ENCODE data around the gene SMIM36.
"Not testable (repeated sequence)": the region's sequence is repeated elsewhere in the genome, so short reads cannot be mapped to it uniquely, and the experiment has no call there.

SMIM36 gene
- 0 reads per million in 2 donors for total RNA-seq

- no peak for DNase-seq
These were observed at the start of gene SMIM36 for GRCh38 chr17:55510986-55511721. Gene SMIM36, minus strand, starts transcription at chr17:55511452.

GRCh38 chr17:55555772-55556171, 44.5 kb upstream of the SMIM36 start:
- DNase-seq = no peak

- DNase-seq = no peak
These were observed 37.9 kb upstream of the SMIM36 start for GRCh38 chr17:55549140-55549539.

GRCh38 chr17:55546991-55547664, 35.9 kb upstream of the SMIM36 start:
- DNase-seq = no peak

- no peak for DNase-seq
These were observed 35.2 kb upstream of the SMIM36 start for GRCh38 chr17:55546481-55546880.

- DNase-seq = no peak
These were observed 34.6 kb upstream of the SMIM36 start for GRCh38 chr17:55545806-55546205.

GRCh38 chr17:55543709-55544108, 32.5 kb upstream of the SMIM36 start:
- no peak for DNase-seq

GRCh38 chr17:55540414-55541091, 29.3 kb upstream of the SMIM36 start:
- DNase-seq = no peak

GRCh38 chr17:55536205-55536604, 25.0 kb upstream of the SMIM36 start:
- no peak for DNase-seq

- no peak for DNase-seq
These were observed 22.4 kb upstream of the SMIM36 start for GRCh38 chr17:55533608-55534007.

GRCh38 chr17:55532670-55533069, 21.4 kb upstream of the SMIM36 start:
- no peak for DNase-seq

- DNase-seq = no peak
These were observed 19.9 kb upstream of the SMIM36 start for GRCh38 chr17:55531053-55531728.

- DNase-seq = no peak
These were observed 18.8 kb upstream of the SMIM36 start for GRCh38 chr17:55530064-55530463.

GRCh38 chr17:55527540-55528118, 16.4 kb upstream of the SMIM36 start:
- no peak for DNase-seq

- DNase-seq = no peak
These were observed 13.4 kb upstream of the SMIM36 start for GRCh38 chr17:55524440-55525220.

GRCh38 chr17:55523032-55523431, 11.8 kb upstream of the SMIM36 start:
- not testable (repeated sequence) for DNase-seq

GRCh38 chr17:55521186-55521585, 9.9 kb upstream of the SMIM36 start:
- DNase-seq = no peak

- DNase-seq = no peak
These were observed 9.2 kb upstream of the SMIM36 start for GRCh38 chr17:55520402-55520801.

GRCh38 chr17:55518510-55518909, 7.3 kb upstream of the SMIM36 start:
- no peak for DNase-seq

- DNase-seq = peak; percentile 65
These were observed 2.8 kb upstream of the SMIM36 start for GRCh38 chr17:55513885-55514590.

GRCh38 chr17:55507669-55508068, 3.6 kb downstream of the SMIM36 start:
- not testable (repeated sequence) for DNase-seq

Measured in T-helper 9 cell (primary cell).